Tibial artery (tissue), 4 donors: ENCODE results near the gene NRXN2.

Experiments
- DNase-seq, 2 donors: peaks; one replicate each; pipeline ENCODE4 v3.0.0-alpha.2; 2019
- H3K27ac ChIP-seq, 2 donors: fragments of 200-600 bp; sonication (generic) in 1 of 2; 1 replicate in 1 of 2; 2 replicates in 1 of 2; pipeline ENCODE4 v1.5.1; 2018 to 2019; ENCODE audit warnings: mild to moderate bottlenecking in 1 of 2
- H3K27me3 ChIP-seq, 2 donors: fragments of 200-600 bp; sonication (generic) in 1 of 2; one replicate each; pipeline versions ENCODE4 v1.5.1 to v1.6.0; 2016 to 2019
- H3K36me3 ChIP-seq, 3 donors: fragments of 200-600 bp; sonication (generic) in 2 of 3; one replicate each; pipeline ENCODE4 v1.5.1; 2016 to 2019; ENCODE audit warnings: mild to moderate bottlenecking in 2 of 3
- H3K4me1 ChIP-seq, 4 donors: fragments of 200-600 bp; sonication (generic) in 2 of 4; 1 replicate in 3 of 4; 2 replicates in 1 of 4; pipeline ENCODE4 v1.5.1; 2016 to 2019
- H3K4me3 ChIP-seq, 2 donors: fragments of 200-600 bp; sonication (generic) in 1 of 2; 1 replicate in 1 of 2; 2 replicates in 1 of 2; pipeline ENCODE4 v1.5.1; 2018 to 2019; ENCODE audit warnings: mild to moderate bottlenecking in 2 of 2
- H3K9me3 ChIP-seq, 3 donors: fragments of 200-600 bp; sonication (generic) in 1 of 3; one replicate each; pipeline ENCODE4 v1.5.1; 2016 to 2019
- CTCF ChIP-seq, 2 experiments: fragments of 200-600 bp in 1 of 2; fragments of 450-650 bp in 1 of 2; IDR thresholded peaks; one replicate each; pipeline ENCODE4 v1.5.1; 2017 to 2019; ENCODE audit warnings: antibody characterized with exemption in 2 of 2, mild to moderate bottlenecking in 1 of 2, moderate library complexity in 1 of 2
- intact Hi-C: fragments of 100-400 bp; cut with DNase I; formaldehyde crosslinking; loops from one replicate; pipeline ENCODE4 v1.15.0; 2023; ENCODE audit warnings: low total_unique reads

NRXN2 gene

DNA sequence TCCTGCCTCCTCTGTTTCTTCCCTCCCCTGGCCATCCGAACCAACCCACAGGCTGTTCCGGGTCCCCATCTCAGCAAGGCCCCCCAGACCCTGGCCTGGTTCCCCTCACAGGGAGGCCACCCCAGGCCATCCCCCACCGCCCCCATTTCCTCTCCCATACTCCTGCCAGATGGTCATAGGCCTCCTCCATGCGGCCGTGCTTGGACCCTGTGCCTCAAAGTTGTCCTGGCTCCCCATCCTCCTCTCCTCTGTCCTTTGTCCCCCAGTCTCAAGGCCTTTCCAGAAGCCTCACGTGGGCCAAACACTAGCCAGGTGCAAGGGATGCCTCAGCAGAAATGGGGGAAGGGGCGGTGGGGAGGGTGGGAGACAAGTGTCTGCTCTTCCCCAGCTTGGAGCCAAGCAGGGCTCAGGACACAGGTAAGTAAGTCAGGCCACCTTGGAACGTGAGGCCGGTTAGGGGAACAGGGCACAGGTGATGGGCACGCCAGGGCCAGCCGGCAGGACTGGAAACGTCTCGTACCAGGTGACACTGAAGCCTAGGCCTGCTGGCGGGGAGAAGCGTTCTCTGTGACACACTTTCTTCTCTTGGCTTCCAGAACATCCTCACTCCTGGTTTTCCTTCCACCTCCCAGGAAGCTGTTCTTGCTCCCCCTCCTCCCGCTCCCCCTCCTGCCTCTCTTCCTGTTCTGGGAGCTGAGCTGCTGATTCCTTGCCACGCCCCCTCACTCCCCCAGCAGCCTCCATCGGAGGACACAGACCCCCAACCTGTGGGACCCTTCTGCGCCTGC lies 163.5 kb downstream of the NRXN2 start:
- intact Hi-C loops = no loop called here
- Histone ChIP-seq H3K27ac (no peak overlapping the region), H3K9me3 (no peaks in the 10 kb centered on the region), H3K27me3 (peaks cover 0 to 29% of the 10 kb centered on the region in 2 donors), H3K36me3 (no peaks in the 10 kb centered on the region), H3K4me1 (peaks cover 0 to 9% (median 4%) of the 10 kb centered on the region in 4 donors), H3K4me3 (no peak overlapping the region)
- DNase-seq = no peak
- no peak for TF ChIP-seq CTCF (IDR thresholded peaks at IDR 0.05)

DNA sequence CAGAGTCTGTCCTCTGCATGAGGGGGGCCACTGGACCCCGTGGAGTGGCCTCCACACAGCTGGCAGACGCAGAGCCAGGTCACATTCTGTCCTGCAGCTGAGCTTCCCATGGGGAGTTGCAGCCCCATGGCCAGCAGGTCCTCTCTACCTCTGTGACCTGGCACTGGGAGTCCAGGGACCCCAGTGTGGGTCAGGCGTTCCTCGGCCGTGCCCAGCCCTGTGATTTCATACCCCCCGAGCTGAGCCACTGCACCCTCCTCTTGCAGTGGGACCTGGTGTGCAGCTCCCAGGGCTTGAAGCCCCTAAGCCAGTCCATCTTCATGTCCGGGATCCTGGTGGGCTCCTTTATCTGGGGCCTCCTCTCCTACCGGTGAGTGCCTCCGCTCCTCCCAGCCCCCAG lies 164.1 kb downstream of the NRXN2 start:
- H3K9me3 ChIP-seq = no peaks in the 10 kb centered on the region
- no peak for DNase-seq
- H3K4me1 ChIP-seq = peaks cover 0 to 16% (median 7%) of the 10 kb centered on the region in 4 donors
- H3K4me3 ChIP-seq = no peak overlapping the region
- no peak overlapping the region for H3K27ac ChIP-seq
- no peaks in the 10 kb centered on the region for H3K36me3 ChIP-seq
- H3K27me3 ChIP-seq = peaks cover 0 to 29% of the 10 kb centered on the region in 2 donors
- intact Hi-C loops = no loop called here
- TF ChIP-seq CTCF (IDR thresholded peaks at IDR 0.05) = no peak

- H3K4me1 ChIP-seq = peaks cover 0 to 22% (median 9%) of the 10 kb centered on the region in 4 donors
- H3K27me3 ChIP-seq = peaks cover 0 to 29% of the 10 kb centered on the region in 2 donors
- TF ChIP-seq CTCF (IDR thresholded peaks at IDR 0.05) = no peak
- DNase-seq = peak in 1 of 2 donors; percentile 0
- H3K27ac ChIP-seq = no peak overlapping the region
- no peaks in the 10 kb centered on the region for H3K36me3 ChIP-seq
- intact Hi-C loops = no loop called here
- H3K4me3 ChIP-seq = no peak overlapping the region
- H3K9me3 ChIP-seq = no peaks in the 10 kb centered on the region
Observed at GRCh38 chr11:64558065-64558745, 164.8 kb downstream of the NRXN2 start.

- TF ChIP-seq CTCF (IDR thresholded peaks at IDR 0.05) = no peak
- no peaks in the 10 kb centered on the region for H3K9me3 ChIP-seq
- peaks cover 0 to 22% (median 9%) of the 10 kb centered on the region in 4 donors for H3K4me1 ChIP-seq
- H3K27me3 ChIP-seq = peaks cover 0 to 26% of the 10 kb centered on the region in 2 donors
- intact Hi-C loops = no loop called here
- DNase-seq = no peak
- H3K36me3 ChIP-seq = no peaks in the 10 kb centered on the region
- no peak overlapping the region for H3K4me3 ChIP-seq
- H3K27ac ChIP-seq = no peak overlapping the region
Observed at GRCh38 chr11:64556721-64557250, 166.2 kb downstream of the NRXN2 start.
